Epithelial cell of esophagus (primary cell): ENCODE data around the gene GNAO1.

Experiments
- DNase-seq: peaks from one replicate; pipeline ENCODE4 v3.0.0; 2010; ENCODE audit warnings: low read depth
- H3K4me3 ChIP-seq: 2 replicates; pipeline ENCODE4 v1.5.1; 2011; ENCODE audit warnings: mild to moderate bottlenecking, low read length, control low read depth
- CTCF ChIP-seq: IDR thresholded peaks from 2 replicates; pipeline ENCODE4 v1.5.1; 2011; ENCODE audit warnings: low read depth, mild to moderate bottlenecking, low read length, control low read depth, inconsistent platforms; ENCODE audit not compliant: insufficient read depth; ENCODE audit errors: missing control alignments

The GNAO1 gene

GRCh38 chr16:56192635-56192945 lies 1.3 kb downstream of the GNAO1 start:
- no peak overlapping the region for H3K4me3 ChIP-seq
- DNase-seq: no peak
- no peak for TF ChIP-seq CTCF

GRCh38 chr16:56192986-56193945 lies 2.0 kb downstream of the GNAO1 start:
- DNase-seq: no peak
- no peak for TF ChIP-seq CTCF
- no peak overlapping the region for H3K4me3 ChIP-seq

GRCh38 chr16:56193951-56194726 lies 2.9 kb downstream of the GNAO1 start:
- H3K4me3 ChIP-seq: no peak overlapping the region
- no peak for TF ChIP-seq CTCF
- peak; percentile 69 for DNase-seq

- TF ChIP-seq CTCF: no peak
- no peak for DNase-seq
- H3K4me3 ChIP-seq: no peak overlapping the region
These were observed 3.9 kb downstream of the GNAO1 start for GRCh38 chr16:56195151-56195550.

- H3K4me3 ChIP-seq: no peak overlapping the region
- DNase-seq: no peak
- TF ChIP-seq CTCF: no peak
These were observed 5.1 kb downstream of the GNAO1 start for GRCh38 chr16:56196381-56196780.

GRCh38 chr16:56197192-56197992 lies 6.1 kb downstream of the GNAO1 start:
- no peak for DNase-seq
- no peak for TF ChIP-seq CTCF

More at GRCh38 chr16:56197192-56197992, 6.1 kb downstream of the GNAO1 start:
- H3K4me3 ChIP-seq: no peak overlapping the region
